Measurements from ENCODE around the gene SKIL.

- TF ChIP-seq POLR2AphosphoS5 (IDR thresholded peaks at IDR 0.05; ENCODE audit: borderline replicate concordance, low read depth, low read length), result no peak
- TF ChIP-seq EZH2 (IDR thresholded peaks at IDR 0.05), result no peak
Measured at GRCh38 chr3:170317954-170318353, 39.6 kb upstream of the SKIL start.

Data from SK-N-MC (cell line).